GM18505 (cell line): ENCODE measurements around the gene UBE3C.

Source experiments
- ATAC-seq: cut with Tn5 transposase; IDR thresholded peaks from one replicate; pipeline ENCODE4 v1.9.1; 2021; ENCODE audit not compliant: unreplicated experiment
- POLR2A ChIP-seq: IDR thresholded peaks from 4 replicates; pipeline ENCODE4 v1.6.1; 2011; ENCODE audit warnings: borderline replicate concordance; ENCODE audit not compliant: insufficient read depth, insufficient read length; ENCODE audit errors: extremely low read depth

UBE3C gene

DNA sequence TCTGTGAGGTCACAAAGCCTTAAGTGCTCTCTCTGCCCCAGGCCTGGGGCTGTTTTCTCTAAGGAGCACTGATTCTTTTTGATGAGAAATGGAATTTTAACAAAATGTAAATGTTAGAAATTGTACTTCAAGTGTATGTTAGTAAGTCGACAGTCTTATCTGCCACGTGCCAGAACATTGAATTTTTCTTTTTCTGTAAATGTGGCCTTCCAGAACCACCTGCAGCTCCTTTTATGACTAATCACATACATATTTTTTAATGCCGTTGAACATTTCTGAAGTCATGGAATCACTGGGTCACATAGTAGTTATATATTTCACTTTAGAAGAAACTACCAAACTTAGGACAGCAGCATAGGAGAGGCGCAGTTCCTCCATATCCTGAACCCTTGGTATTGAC is 38.0 kb downstream of the UBE3C start:
- ATAC-seq: no peak

DNA sequence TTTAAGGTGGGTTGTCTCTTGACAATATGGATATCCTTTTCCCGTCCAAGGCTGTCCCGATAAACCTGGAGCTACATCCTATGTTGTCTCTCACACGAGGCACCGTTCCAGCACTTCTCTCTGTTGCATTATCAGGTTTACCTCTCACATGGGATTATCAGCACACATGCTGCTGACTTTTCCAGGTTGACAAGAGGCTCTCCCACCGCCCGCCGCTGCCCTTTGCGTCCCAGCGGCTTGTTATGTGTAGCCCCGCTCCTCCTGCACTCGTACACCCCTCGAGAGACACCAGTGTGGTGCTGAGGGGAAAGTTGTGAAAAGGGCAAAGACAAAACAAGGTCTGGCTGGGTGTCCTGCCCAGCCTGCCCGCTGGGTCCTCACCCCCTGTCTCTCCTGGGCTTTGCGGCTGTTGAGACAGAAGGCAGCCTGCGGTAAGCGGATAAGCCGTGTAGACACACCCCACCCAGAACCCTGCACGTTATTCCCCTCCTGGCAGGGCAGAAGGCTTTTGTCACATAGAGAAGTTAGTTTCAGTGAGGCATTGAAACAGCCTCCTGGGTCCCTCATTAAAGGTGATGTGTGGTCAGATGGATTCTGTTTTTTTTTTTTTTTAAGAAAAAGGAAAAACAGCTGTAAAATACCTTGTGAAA is 38.7 kb downstream of the UBE3C start:
- TF ChIP-seq POLR2A: no peak
- ATAC-seq: no peak

More for the DNA sequence above, 38.0 kb downstream of the UBE3C start:
- TF ChIP-seq POLR2A: no peak

- no peak for ATAC-seq
- TF ChIP-seq POLR2A: no peak
These were observed 39.3 kb downstream of the UBE3C start for GRCh38 chr7:157177983-157178381.

GRCh38 chr7:157183832-157184231 is 45.1 kb downstream of the UBE3C start:
- no peak for ATAC-seq
- no peak for TF ChIP-seq POLR2A

GRCh38 chr7:157188091-157188665 is 49.5 kb downstream of the UBE3C start:
- ATAC-seq: no peak
- no peak for TF ChIP-seq POLR2A

GRCh38 chr7:157189405-157189804 is 50.7 kb downstream of the UBE3C start:
- ATAC-seq: no peak
- no peak for TF ChIP-seq POLR2A

DNA sequence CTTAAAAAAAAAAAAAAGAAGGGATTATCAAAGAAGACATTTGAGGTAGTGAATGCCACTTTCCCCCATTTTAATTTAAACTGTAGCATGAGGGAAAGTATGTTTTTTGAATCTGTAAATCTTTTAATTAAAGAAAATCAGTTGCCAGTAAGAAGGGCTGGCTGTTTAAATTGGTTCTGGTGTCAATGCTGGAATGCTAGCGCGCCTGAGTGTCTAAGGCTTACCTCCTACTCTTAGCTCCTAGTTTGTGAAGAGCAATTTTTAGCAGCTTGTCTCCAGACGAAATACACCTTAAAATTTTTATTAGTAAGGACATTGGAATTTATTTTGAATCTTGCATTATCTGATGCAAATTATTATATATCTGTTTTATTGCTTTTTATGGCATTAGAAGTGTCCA is 54.1 kb downstream of the UBE3C start:
- no peak for ATAC-seq
- TF ChIP-seq POLR2A: no peak

- no peak for ATAC-seq
- no peak for TF ChIP-seq POLR2A
These were observed 54.5 kb downstream of the UBE3C start for GRCh38 chr7:157193274-157193673.

- ATAC-seq: no peak
- TF ChIP-seq POLR2A: no peak
These were observed 56.2 kb downstream of the UBE3C start for GRCh38 chr7:157194948-157195347.

DNA sequence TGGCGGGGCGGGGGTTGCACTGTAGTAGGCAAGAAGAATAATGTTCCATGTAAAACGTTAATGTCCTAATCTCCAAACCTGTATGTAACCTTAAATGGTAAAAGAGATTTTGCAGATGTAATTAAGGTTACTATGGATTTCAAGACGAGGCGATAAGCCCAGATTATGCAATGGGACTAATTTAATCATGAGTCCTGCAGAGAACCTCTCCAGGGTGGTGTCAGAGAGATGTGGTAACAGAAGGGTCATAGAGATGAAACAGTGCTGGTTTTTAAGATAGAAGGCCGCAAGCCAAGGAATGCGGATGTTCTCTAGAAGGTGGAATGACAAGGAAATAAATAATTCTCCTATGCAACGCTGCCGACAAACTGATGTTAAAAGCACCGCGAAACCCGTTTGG is 57.1 kb downstream of the UBE3C start:
- no peak for ATAC-seq
- TF ChIP-seq POLR2A: no peak

- no peak for TF ChIP-seq POLR2A
- ATAC-seq: no peak
These were observed 65.4 kb downstream of the UBE3C start for GRCh38 chr7:157204134-157204533.

GRCh38 chr7:157205438-157205837 is 66.7 kb downstream of the UBE3C start:
- no peak for TF ChIP-seq POLR2A
- ATAC-seq: no peak

- no peak for ATAC-seq
- TF ChIP-seq POLR2A: no peak
These were observed 70.1 kb downstream of the UBE3C start for GRCh38 chr7:157208571-157209413.

GRCh38 chr7:157210682-157211081 is 72.0 kb downstream of the UBE3C start:
- no peak for TF ChIP-seq POLR2A
- no peak for ATAC-seq
